Transverse colon (tissue), 4 donors: ENCODE measurements around the gene CRYZ.

Source experiments
- CTCF ChIP-seq, 5 experiments: fragments of 200-600 bp in 3 of 5; fragments of 450-650 bp in 2 of 5; sonication (generic) in 3 of 5; IDR thresholded peaks; 1 replicate in 2 of 5; 2 replicates in 3 of 5; pipeline ENCODE4 v1.5.1; 2016 to 2017; ENCODE audit warnings: antibody characterized with exemption in 5 of 5, inconsistent platforms in 3 of 5, mild to moderate bottlenecking in 2 of 5, moderate library complexity in 1 of 5
- POLR2A ChIP-seq: fragments of 450-650 bp; IDR thresholded peaks from one replicate; pipeline ENCODE4 v1.6.1; 2016; ENCODE audit warnings: antibody characterized with exemption, mild to moderate bottlenecking, moderate library complexity
- POLR2AphosphoS5 ChIP-seq, 3 donors: sonication (generic); formaldehyde crosslinking; IDR thresholded peaks; one replicate each; pipeline ENCODE4 v1.6.1; 2016; ENCODE audit warnings: antibody characterized with exemption in 3 of 3

- TF ChIP-seq POLR2A (no peak), CTCF (IDR thresholded peaks at IDR 0.05) (no peak), POLR2AphosphoS5 (IDR thresholded peaks at IDR 0.05) (no peak)
These were observed 6.8 kb downstream of the CRYZ start for GRCh38 chr1:74726063-74726462.
